Measurements from ENCODE around the gene FUT2.

DNA sequence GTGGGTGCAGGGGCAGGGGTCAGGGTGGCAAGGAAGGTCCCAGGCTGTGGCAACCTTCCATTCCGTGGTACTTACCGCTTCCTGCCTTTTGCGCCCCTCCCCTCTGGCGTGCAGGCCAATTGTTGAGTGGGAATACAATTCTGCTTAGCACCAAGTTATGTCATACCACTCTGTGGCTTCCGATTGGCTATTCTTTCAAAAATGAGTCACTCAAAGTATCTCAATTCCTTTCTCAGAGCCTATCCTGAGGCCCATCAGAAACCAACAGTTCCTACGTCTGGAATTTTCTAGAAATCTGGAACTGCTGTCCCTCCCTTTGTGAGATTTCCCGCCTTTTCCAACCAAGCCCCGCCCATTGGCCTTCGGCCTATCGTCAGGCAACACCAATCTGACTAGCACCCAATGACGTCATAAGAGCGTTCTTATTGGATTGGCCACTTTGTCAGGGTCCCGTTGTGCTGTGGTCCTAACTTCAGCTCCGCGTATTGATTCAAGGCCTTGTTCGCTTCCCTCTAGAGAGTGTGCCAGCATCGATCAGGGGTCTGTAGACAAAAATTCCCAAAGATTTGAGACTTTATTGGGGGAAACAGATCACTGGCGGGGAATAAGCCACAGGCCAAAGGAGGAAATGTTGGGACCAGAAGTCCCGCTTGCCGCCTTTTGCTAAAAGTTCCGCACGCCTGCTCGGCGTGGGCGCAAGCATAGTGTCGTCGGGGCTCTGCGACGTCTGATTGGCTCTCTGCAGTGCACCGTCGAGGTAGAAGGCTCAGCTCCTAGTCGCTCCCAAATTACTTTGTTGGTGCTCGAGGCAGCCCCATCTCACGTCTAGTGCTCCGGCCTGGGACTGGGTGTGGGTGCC lies 34.7 kb upstream of the FUT2 start:
- TF ChIP-seq, protein P1, sequence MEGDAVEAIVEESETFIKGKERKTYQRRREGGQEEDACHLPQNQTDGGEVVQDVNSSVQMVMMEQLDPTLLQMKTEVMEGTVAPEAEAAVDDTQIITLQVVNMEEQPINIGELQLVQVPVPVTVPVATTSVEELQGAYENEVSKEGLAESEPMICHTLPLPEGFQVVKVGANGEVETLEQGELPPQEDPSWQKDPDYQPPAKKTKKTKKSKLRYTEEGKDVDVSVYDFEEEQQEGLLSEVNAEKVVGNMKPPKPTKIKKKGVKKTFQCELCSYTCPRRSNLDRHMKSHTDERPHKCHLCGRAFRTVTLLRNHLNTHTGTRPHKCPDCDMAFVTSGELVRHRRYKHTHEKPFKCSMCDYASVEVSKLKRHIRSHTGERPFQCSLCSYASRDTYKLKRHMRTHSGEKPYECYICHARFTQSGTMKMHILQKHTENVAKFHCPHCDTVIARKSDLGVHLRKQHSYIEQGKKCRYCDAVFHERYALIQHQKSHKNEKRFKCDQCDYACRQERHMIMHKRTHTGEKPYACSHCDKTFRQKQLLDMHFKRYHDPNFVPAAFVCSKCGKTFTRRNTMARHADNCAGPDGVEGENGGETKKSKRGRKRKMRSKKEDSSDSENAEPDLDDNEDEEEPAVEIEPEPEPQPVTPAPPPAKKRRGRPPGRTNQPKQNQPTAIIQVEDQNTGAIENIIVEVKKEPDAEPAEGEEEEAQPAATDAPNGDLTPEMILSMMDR (IDR thresholded peaks at IDR 0.05; ENCODE audit: low read length), result no peak
- no peak for TF ChIP-seq EZH2 (IDR thresholded peaks at IDR 0.05; ENCODE audit: borderline replicate concordance, low read length)

Measured in OCI-LY1 (cell line).